K562 (cell line): Measurements from ENCODE around the gene TRAF3. TPM values are rescaled to one million over a fixed set of nuclear protein-coding genes. Genes with fewer than 3 reads are reported as not detected.

Source experiments
- ATAC-seq: fragments of 200-7000 bp; cut with Tn5 transposase; 3 replicates; pipeline ENCODE4 v1.9.1; 2020; ENCODE audit warnings: moderate library complexity
- BruUV-seq: library from RNA; stranded (reverse); fragments of 400-500 nt; replicated peaks from 2 replicates; lab custom pipeline; 2021; lab: Mats Ljungman, UMichigan
- CTCF ChIA-PET: fragments of 300-600 bp; formaldehyde crosslinking; extraction: SDS; loops from one replicate; lab custom pipeline; 2021; ENCODE audit warnings: low intra/inter-chr PET ratio; lab: Yijun Ruan, JAX
- POLR2A ChIA-PET: fragments of 300-600, 350-650 bp; sonication (Branson Sonifier 250); formaldehyde crosslinking; extraction: SDS; loops from one replicate; lab custom pipeline; 2021; ENCODE audit warnings: antibody characterized with exemption, inconsistent platforms; lab: Yijun Ruan, JAX
- DNase-seq, 4 experiments: peaks; one replicate each; pipeline versions ENCODE4 v3.0.0 to v3.0.0-alpha.2; 2011 to 2018; ENCODE audit warnings: low spot score in 3 of 4, mixed read lengths in 3 of 4; ENCODE audit errors: extremely low read depth in 1 of 4
- FAIRE-seq: peaks from 2 replicates; lab custom pipeline; 2011; peaks lifted over from hg19 to GRCh38; lab: Jason Lieb, UNC
- H2AFZ ChIP-seq: 2 replicates; pipeline ENCODE4 v1.6.0; 2011; ENCODE audit warnings: low read depth, low read length, control low read depth, inconsistent platforms
- H3K27ac ChIP-seq: fragments of 200-600 bp; 3 replicates; pipeline ENCODE4 v1.8.0; 2011; ENCODE audit warnings: low read depth, mild to moderate bottlenecking, control low read depth, inconsistent platforms, low read length, moderate library complexity, mixed read lengths; ENCODE audit errors: extremely low read depth
- H3K27me3 ChIP-seq, 2 experiments: fragments of 300-600 bp in 1 of 2; 2 replicates in 1 of 2; 3 replicates in 1 of 2; pipeline versions ENCODE4 v1.6.0 to v1.8.0; 2011; ENCODE audit warnings: inconsistent platforms in 2 of 2, low read length in 2 of 2, mild to moderate bottlenecking in 1 of 2, mixed read lengths in 1 of 2, moderate library complexity in 1 of 2; ENCODE audit not compliant: control insufficient read depth in 2 of 2, insufficient read depth in 2 of 2
- H3K36me3 ChIP-seq: fragments of 300-600 bp; 3 replicates; pipeline ENCODE4 v1.8.0; 2011; ENCODE audit warnings: mild to moderate bottlenecking, low read length, inconsistent platforms; ENCODE audit not compliant: control insufficient read depth, insufficient read depth
- H3K4me1 ChIP-seq, 2 experiments: fragments of 200-600 bp in 1 of 2; replicated peaks in 1 of 2; 2 replicates in 1 of 2; 3 replicates in 1 of 2; pipeline versions ENCODE4 v1.5.1 to v1.8.0; 2011; ENCODE audit warnings: inconsistent platforms in 2 of 2, low read length in 2 of 2, mild to moderate bottlenecking in 1 of 2, mixed read lengths in 1 of 2, moderate library complexity in 1 of 2; ENCODE audit not compliant: control insufficient read depth in 2 of 2, insufficient read depth in 2 of 2
- H3K4me2 ChIP-seq: 2 replicates; pipeline ENCODE4 v1.6.1; 2011; ENCODE audit warnings: low read length, control low read depth, inconsistent platforms, mixed read lengths; ENCODE audit not compliant: insufficient read depth
- H3K4me3 ChIP-seq: fragments of 200-600 bp; sonication (generic), shearing (Covaris generic); 2 replicates; pipeline ENCODE4 v1.5.1; 2016; ENCODE audit warnings: control low read depth, inconsistent platforms
- H3K79me2 ChIP-seq: fragments of 200-600 bp; 3 replicates; pipeline ENCODE4 v1.8.0; 2011; ENCODE audit warnings: low read length, inconsistent platforms; ENCODE audit not compliant: control insufficient read depth, insufficient read depth
- H3K9ac ChIP-seq, 2 experiments: 2 replicates each; pipeline versions ENCODE4 v1.6.0 to v1.6.1; 2011; ENCODE audit warnings: low read depth in 2 of 2, low read length in 2 of 2, control low read depth in 1 of 2, inconsistent platforms in 1 of 2, mild to moderate bottlenecking in 1 of 2, mixed read lengths in 1 of 2; ENCODE audit not compliant: insufficient read depth in 1 of 2
- H3K9me1 ChIP-seq: one replicate; pipeline ENCODE4 v1.6.0; 2011; ENCODE audit warnings: inconsistent platforms, mild to moderate bottlenecking, low read length, moderate library complexity; ENCODE audit not compliant: control insufficient read depth, insufficient read depth
- H3K9me3 ChIP-seq: replicated peaks from 2 replicates; pipeline ENCODE4 v1.5.1; 2011; ENCODE audit warnings: low read depth, low read length, inconsistent platforms; ENCODE audit not compliant: control insufficient read depth, insufficient read depth
- H4K20me1 ChIP-seq: replicated peaks from 2 replicates; pipeline ENCODE4 v1.6.1; 2011; ENCODE audit warnings: low read length, inconsistent platforms, mixed read lengths; ENCODE audit not compliant: control insufficient read depth, insufficient read depth
- ZNF584 ChIP-seq: fragments of 200-800 bp; sonication (Bioruptor generic); IDR thresholded peaks from 2 replicates; pipeline ENCODE4 v1.6.1; 2016; ENCODE audit warnings: low read depth, mild to moderate bottlenecking, missing genetic modification characterization, missing compliant biosample characterization
- WGBS: fragments of 100-300 bp; shearing (Covaris generic); methylation state at CpG from one replicate; pipeline ENCODE4 v1.1.6; 2016; ENCODE audit warnings: low coverage, mixed read lengths; ENCODE audit not compliant: insufficient coverage; ENCODE audit errors: missing lambda C conversion rate; 5-methylcytosine and 5-hydroxymethylcytosine counted together
- in situ Hi-C: fragments of 300-500 bp; cut with MboI; formaldehyde crosslinking; loops from 4 replicates; pipeline ENCODE4 v1.15.0; 2018; ENCODE audit warnings: inconsistent platforms, mixed read lengths
- intact Hi-C: fragments of 100-400 bp; cut with micrococcal nuclease; formaldehyde crosslinking; loops from 2 replicates; pipeline ENCODE4 v1.14.2; 2022
- polyA plus RNA-seq, 8 experiments: library from polyadenylated mRNA; depleted of rRNA in 4 of 8; stranded (reverse) in 5 of 8; unstranded in 3 of 8; fragments of >200 nt; fragmentation: Nextera tagmentation in 2 of 8; fragmentation: Illumina TruSeq in 1 of 8; extraction: Ambion mirVana in 2 of 8; extraction: Trizol in 1 of 8; gene quantifications; 2 replicates each; pipeline versions ENCODE4 v1.2.1 to v1.2.3, GENCODE V29; 2011 to 2014; ENCODE audit warnings: inconsistent platforms in 1 of 8, missing spikeins in 1 of 8
- total RNA-seq, 7 experiments: library from RNA; depleted of rRNA in 6 of 7; stranded (reverse); fragments of >200 nt in 6 of 7; fragmentation: Illumina TruSeq in 2 of 7; extraction: Trizol in 2 of 7; gene quantifications; 2 replicates each; pipeline versions ENCODE4 v1.2.1 to v1.2.3, GENCODE V29; 2011 to 2021; ENCODE audit warnings: low replicate concordance in 1 of 7
- TF ChIP-seq, protein P1 (sequence below): sonication (generic); formaldehyde crosslinking; IDR thresholded peaks from 2 replicates; pipeline ENCODE4 v1.8.1; 2023; ENCODE audit warnings: mild to moderate bottlenecking, missing genetic modification reagents
- TF ChIP-seq, protein P2 (sequence below), 2 experiments: fragments of 450-650 bp; formaldehyde crosslinking in 1 of 2; IDR thresholded peaks; 2 replicates each; pipeline versions ENCODE4 v1.4.0 to v1.6.1; 2014 to 2020; ENCODE audit warnings: mild to moderate bottlenecking in 2 of 2, borderline replicate concordance in 1 of 2, low read depth in 1 of 2
- TF ChIP-seq, protein P3 (sequence below): fragments of 250-450 bp; sonication (Bioruptor Pico); IDR thresholded peaks from 2 replicates; pipeline ENCODE4 v1.8.0; 2021; ENCODE audit warnings: borderline replicate concordance, mild to moderate bottlenecking, moderate library complexity; ENCODE audit not compliant: poor library complexity, severe bottlenecking

TRAF3 gene
- total and polyA plus RNA-seq, 9 of the 15 experiments (the other 6 are each of a cell fraction or from before 2014, with no cell fraction given) = 0.52 to 21.3 (median 9.9) TPM

GRCh38 chr14:102916347-102917055 lies 139.3 kb downstream of the TRAF3 start:
- H3K4me3 ChIP-seq = no peak overlapping the region
- intact Hi-C loops (loop anchor here (5.0 kb wide), 2 partner anchors 224 to 479 kb away; no protein-coding TSS in a partner anchor), in situ Hi-C loops (loop anchor here (10.0 to 25.0 kb wide), 2 partner anchors 404 to 482 kb away; partner anchors contain the start of gene ANKRD9)
- no peaks in the 10 kb centered on the region for H3K9me1 ChIP-seq
- DNase-seq (no peak), FAIRE-seq (no peak), ATAC-seq (no peak)
- H2AFZ ChIP-seq = no peak overlapping the region
- H3K27ac ChIP-seq = no peak overlapping the region
- H3K79me2 ChIP-seq = no peaks in the 10 kb centered on the region
- 52% methylated on average over 11 of the region's 18 CpGs for WGBS
- no TSS peak for BruUV-seq
- H3K4me1 ChIP-seq = peaks cover 0 to 16% of the 10 kb centered on the region in 2 experiments; a peak in 1 of 5 replicates
- no peaks in the 10 kb centered on the region; the same call in 1 of the 2 replicates for H4K20me1 ChIP-seq
- H3K36me3 ChIP-seq = no peaks in the 10 kb centered on the region
- no peaks in the 10 kb centered on the region for H3K27me3 ChIP-seq
- ChIA-PET CTCF (no interaction called here), POLR2A (interaction anchor here (0.6 to 0.7 kb wide), 2 partner anchors 12 to 392 kb away, joined by 3 to 4 read pairs; no protein-coding TSS in a partner anchor)
- H3K9me3 ChIP-seq = no peaks in the 10 kb centered on the region
- TF ChIP-seq, protein P1, sequence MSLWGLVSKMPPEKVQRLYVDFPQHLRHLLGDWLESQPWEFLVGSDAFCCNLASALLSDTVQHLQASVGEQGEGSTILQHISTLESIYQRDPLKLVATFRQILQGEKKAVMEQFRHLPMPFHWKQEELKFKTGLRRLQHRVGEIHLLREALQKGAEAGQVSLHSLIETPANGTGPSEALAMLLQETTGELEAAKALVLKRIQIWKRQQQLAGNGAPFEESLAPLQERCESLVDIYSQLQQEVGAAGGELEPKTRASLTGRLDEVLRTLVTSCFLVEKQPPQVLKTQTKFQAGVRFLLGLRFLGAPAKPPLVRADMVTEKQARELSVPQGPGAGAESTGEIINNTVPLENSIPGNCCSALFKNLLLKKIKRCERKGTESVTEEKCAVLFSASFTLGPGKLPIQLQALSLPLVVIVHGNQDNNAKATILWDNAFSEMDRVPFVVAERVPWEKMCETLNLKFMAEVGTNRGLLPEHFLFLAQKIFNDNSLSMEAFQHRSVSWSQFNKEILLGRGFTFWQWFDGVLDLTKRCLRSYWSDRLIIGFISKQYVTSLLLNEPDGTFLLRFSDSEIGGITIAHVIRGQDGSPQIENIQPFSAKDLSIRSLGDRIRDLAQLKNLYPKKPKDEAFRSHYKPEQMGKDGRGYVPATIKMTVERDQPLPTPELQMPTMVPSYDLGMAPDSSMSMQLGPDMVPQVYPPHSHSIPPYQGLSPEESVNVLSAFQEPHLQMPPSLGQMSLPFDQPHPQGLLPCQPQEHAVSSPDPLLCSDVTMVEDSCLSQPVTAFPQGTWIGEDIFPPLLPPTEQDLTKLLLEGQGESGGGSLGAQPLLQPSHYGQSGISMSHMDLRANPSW (CRISPR knock-in tag) = no peak
- TF ChIP-seq, protein P2, sequence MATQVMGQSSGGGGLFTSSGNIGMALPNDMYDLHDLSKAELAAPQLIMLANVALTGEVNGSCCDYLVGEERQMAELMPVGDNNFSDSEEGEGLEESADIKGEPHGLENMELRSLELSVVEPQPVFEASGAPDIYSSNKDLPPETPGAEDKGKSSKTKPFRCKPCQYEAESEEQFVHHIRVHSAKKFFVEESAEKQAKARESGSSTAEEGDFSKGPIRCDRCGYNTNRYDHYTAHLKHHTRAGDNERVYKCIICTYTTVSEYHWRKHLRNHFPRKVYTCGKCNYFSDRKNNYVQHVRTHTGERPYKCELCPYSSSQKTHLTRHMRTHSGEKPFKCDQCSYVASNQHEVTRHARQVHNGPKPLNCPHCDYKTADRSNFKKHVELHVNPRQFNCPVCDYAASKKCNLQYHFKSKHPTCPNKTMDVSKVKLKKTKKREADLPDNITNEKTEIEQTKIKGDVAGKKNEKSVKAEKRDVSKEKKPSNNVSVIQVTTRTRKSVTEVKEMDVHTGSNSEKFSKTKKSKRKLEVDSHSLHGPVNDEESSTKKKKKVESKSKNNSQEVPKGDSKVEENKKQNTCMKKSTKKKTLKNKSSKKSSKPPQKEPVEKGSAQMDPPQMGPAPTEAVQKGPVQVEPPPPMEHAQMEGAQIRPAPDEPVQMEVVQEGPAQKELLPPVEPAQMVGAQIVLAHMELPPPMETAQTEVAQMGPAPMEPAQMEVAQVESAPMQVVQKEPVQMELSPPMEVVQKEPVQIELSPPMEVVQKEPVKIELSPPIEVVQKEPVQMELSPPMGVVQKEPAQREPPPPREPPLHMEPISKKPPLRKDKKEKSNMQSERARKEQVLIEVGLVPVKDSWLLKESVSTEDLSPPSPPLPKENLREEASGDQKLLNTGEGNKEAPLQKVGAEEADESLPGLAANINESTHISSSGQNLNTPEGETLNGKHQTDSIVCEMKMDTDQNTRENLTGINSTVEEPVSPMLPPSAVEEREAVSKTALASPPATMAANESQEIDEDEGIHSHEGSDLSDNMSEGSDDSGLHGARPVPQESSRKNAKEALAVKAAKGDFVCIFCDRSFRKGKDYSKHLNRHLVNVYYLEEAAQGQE (IDR thresholded peaks at IDR 0.05; ENCODE audit: borderline replicate concordance) = no peak
- TF ChIP-seq, protein P2 (CRISPR knock-in tag; IDR thresholded peaks at IDR 0.05; ENCODE audit: low read depth) = no peak
- no peak for TF ChIP-seq ZNF584 (CRISPR knock-in tag)
- TF ChIP-seq, protein P3, sequence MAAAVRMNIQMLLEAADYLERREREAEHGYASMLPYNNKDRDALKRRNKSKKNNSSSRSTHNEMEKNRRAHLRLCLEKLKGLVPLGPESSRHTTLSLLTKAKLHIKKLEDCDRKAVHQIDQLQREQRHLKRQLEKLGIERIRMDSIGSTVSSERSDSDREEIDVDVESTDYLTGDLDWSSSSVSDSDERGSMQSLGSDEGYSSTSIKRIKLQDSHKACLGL = no peak
- H3K9ac ChIP-seq = no peak overlapping the region; a peak in 1 of 4 replicates
- H3K4me2 ChIP-seq = no peak overlapping the region
